Measurements from ENCODE around the gene CKS1B.
"Not testable (repeated sequence)": the region's sequence is repeated elsewhere in the genome, so short reads cannot be mapped to it uniquely, and the experiment has no call there.

Gene CKS1B

GRCh38 chr1:154971341-154971998 lies 3.0 kb upstream of the CKS1B start:
- no peak for TF ChIP-seq CTCF (IDR thresholded peaks at IDR 0.05; ENCODE audit: low read depth, low read length, missing control alignments)
- DNase-seq (ENCODE audit: extremely low read depth, low read depth): no peak
- peak overlapping the region; percentile 72 for H3K4me3 ChIP-seq (replicated peaks; ENCODE audit: low read depth, low read length)

- TF ChIP-seq CTCF (IDR thresholded peaks at IDR 0.05; ENCODE audit: low read depth, low read length, missing control alignments): no peak
- peak overlapping the region; percentile 72 for H3K4me3 ChIP-seq (replicated peaks; ENCODE audit: low read depth, low read length)
- no peak for DNase-seq (ENCODE audit: extremely low read depth, low read depth)
Observed at GRCh38 chr1:154972213-154972516, 2.3 kb upstream of the CKS1B start.

- peak; percentile 87 for DNase-seq (ENCODE audit: extremely low read depth, low read depth)
- peak overlapping the region; percentile 72 for H3K4me3 ChIP-seq (replicated peaks; ENCODE audit: low read depth, low read length)
- TF ChIP-seq CTCF (IDR thresholded peaks at IDR 0.05; ENCODE audit: low read depth, low read length, missing control alignments): no peak
Observed at GRCh38 chr1:154972517-154973343, 1.8 kb upstream of the CKS1B start.

- no peak for TF ChIP-seq CTCF (IDR thresholded peaks at IDR 0.05; ENCODE audit: low read depth, low read length, missing control alignments)
- peak; percentile 96 for DNase-seq (ENCODE audit: extremely low read depth, low read depth)
- H3K4me3 ChIP-seq (replicated peaks; ENCODE audit: low read depth, low read length): peak overlapping the region; percentile 72
Observed at GRCh38 chr1:154973344-154974101, 958 bp upstream of the CKS1B start.

- peak; percentile 91 for DNase-seq (ENCODE audit: extremely low read depth, low read depth)
- no peak for TF ChIP-seq CTCF (IDR thresholded peaks at IDR 0.05; ENCODE audit: low read depth, low read length, missing control alignments)
- H3K4me3 ChIP-seq (replicated peaks; ENCODE audit: low read depth, low read length): peak overlapping the region; percentile 72
Observed at GRCh38 chr1:154974808-154975408, 427 bp downstream of the CKS1B start.

- no peak for DNase-seq (ENCODE audit: extremely low read depth, low read depth)
Observed at GRCh38 chr1:154975409-154976059, 1.1 kb downstream of the CKS1B start.

GRCh38 chr1:154977762-154978161 lies 3.3 kb downstream of the CKS1B start:
- not testable (repeated sequence) for H3K4me3 ChIP-seq (replicated peaks; ENCODE audit: low read depth, low read length); DNase-seq (ENCODE audit: extremely low read depth, low read depth)

More at GRCh38 chr1:154975409-154976059, 1.1 kb downstream of the CKS1B start:
- peak overlapping the region; percentile 72 for H3K4me3 ChIP-seq (replicated peaks; ENCODE audit: low read depth, low read length)
- TF ChIP-seq CTCF (IDR thresholded peaks at IDR 0.05; ENCODE audit: low read depth, low read length, missing control alignments): no peak

All from HFF-Myc (cell line).